Measurements from ENCODE around the gene MLLT3.

The MLLT3 gene

DNA sequence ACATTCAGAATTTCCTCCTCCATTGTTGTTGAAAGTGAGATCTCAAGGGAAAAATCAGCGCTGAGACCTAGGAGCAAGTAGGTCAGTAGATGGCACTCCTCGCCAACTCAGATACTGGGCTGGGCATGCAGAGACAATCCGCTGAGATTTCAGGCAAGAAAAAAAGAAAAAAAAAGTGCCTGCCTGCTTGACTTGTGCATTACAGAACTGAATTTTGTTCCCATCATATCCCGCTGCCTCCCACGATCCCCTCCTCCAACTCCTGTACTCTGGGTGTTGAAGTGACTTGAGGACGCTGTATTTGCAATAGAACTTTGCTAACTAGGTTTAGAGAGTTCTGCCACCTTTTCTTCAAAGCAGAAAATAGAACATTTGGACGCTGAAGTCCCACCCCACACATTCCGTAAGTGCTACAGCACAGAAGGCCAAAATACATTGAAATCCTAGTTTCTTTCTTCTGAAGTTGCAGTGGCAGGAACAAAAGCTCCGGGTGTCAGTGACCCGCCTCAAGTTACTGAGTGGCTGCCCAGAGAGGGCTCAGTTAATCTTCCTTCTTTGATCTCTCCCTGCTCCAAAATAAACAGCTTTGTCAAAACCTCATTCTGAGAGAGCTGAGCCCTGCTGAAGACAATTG is 265.8 kb downstream of the MLLT3 start:
- in situ Hi-C loops (cut with MboI; ENCODE audit: low sequenced_read_pairs): no loop called here

GRCh38 chr9:20355022-20355421 is 267.3 kb downstream of the MLLT3 start:
- in situ Hi-C loops (cut with MboI; ENCODE audit: low sequenced_read_pairs): no loop called here

DNA sequence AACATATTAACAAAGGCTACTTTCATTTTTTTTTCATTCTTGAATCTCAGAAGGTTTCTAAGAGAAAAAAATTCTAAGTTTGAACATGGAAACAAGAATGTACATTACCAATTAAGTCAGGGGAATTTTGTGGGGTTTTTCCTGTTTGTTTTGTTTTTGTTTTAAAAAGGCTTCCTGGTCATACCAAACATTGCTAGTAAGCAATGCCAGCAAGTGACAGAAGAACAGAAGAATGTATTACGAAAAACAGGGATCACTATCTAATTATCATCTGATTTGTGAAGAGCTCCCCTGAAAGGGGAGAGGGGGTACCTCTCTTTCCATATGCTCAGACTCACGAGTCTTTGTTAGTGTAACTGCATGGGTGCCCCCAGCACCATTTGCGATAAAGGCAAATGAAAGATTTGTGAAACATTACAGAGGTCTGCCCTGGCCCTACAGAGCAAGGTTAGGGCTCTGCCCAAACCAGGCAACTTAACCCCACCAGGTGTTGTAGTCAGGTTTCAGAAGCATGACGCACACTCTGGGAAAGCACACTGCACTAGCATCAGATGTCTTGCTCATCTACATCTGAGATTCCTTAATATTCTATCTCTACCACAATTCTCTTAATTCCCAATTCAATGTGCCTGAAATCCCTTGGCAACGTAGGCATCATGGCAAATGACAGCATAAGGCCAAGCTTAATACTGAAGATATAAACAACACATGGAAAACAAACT is 268.2 kb downstream of the MLLT3 start:
- in situ Hi-C loops (cut with MboI; ENCODE audit: low sequenced_read_pairs): no loop called here

- in situ Hi-C loops (cut with MboI; ENCODE audit: low sequenced_read_pairs): no loop called here
These were observed 268.8 kb downstream of the MLLT3 start for GRCh38 chr9:20353524-20353923.

DNA sequence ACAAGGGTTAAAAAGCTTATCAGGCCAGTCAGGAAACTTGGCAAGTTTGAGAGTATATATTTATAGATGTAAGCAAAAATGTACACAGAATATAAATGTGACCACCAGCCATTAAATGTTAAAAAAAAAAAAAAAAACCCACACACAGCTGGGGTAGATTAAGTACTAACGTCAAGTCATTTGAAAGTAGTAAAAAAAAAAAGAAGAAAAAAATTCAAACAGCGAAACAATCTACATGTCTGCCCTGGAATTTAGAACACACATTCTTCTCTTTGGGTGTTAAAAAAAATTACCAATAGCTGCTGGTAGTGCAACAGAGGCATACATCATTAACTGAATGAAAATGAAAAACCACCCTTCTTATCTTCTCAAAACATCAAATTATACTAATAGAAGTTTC is 269.7 kb downstream of the MLLT3 start:
- in situ Hi-C loops (cut with MboI; ENCODE audit: low sequenced_read_pairs): no loop called here

- in situ Hi-C loops (cut with MboI; ENCODE audit: low sequenced_read_pairs): no loop called here
These were observed 270.6 kb downstream of the MLLT3 start for GRCh38 chr9:20351715-20352114.

DNA sequence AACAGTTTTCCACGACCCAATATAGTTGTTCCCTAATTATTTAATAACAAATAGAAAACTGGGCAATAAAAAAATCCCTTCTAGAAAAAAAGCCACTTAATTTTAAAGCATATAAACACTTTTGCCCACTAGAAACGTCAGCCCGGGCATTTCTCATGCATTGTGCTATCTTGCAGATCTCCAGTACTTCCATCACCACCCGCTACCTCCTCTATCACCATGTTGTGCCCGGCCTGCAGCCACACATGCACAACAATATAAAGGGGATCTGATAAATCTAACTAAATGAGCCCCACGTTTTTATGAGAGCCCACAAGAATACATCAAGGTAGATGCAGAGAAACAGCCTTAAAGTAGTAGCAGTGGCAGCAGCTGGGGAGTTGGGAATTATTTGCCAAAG is 272.7 kb downstream of the MLLT3 start:
- in situ Hi-C loops (cut with MboI; ENCODE audit: low sequenced_read_pairs): no loop called here

- in situ Hi-C loops (cut with MboI; ENCODE audit: low sequenced_read_pairs): no loop called here
These were observed 279.0 kb downstream of the MLLT3 start for GRCh38 chr9:20343325-20343724.

DNA sequence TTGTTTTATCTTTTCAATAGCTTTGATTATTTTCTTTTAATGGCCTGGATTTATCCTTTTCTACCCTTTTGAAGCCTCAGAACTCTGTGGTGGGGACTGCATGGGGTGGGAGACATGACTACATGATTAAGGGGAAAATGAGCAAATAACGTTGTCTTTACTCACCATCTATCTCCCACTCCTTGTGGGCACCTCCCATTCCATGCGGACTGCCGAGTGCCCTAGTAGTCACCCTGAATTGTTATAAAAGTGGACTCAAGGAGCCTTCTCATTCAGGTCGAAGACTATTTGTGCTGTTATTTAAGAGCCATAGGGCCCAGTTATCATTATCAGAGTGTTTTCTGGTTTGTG is 281.8 kb downstream of the MLLT3 start:
- in situ Hi-C loops (cut with MboI; ENCODE audit: low sequenced_read_pairs): no loop called here

DNA sequence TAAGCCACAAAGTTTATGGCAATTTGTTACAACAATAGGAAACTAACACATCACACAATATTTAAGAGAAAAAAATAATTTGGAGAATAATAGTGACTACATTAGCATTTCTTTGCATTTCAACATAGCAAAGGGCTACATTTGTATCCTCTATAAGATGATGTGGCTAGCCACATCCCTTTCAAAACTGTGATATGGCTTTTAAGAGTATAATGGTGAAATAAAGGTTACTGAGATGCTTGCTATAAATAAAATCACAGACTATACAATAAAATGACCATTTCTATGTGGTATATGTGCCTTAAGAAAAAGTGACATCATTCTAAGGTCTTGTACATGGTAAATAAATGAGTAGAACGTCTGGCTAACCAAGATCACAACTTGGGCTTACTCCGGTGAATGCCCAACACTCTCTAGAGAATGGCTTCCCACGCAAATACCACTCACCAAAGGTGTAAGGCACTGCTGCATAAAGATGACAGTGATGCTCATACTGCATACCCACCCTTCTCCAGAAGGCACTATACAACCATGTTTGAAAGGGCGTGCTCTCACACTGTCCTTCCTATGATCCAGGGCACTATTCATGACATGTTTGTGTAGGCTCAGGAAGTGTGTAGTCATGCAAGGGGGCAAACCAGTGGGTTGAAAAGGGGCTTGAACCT is 286.5 kb downstream of the MLLT3 start:
- in situ Hi-C loops (cut with MboI; ENCODE audit: low sequenced_read_pairs): no loop called here

- in situ Hi-C loops (cut with MboI; ENCODE audit: low sequenced_read_pairs): no loop called here
These were observed 288.3 kb downstream of the MLLT3 start for GRCh38 chr9:20333991-20334390.

- in situ Hi-C loops (cut with MboI; ENCODE audit: low sequenced_read_pairs): no loop called here
These were observed 291.1 kb downstream of the MLLT3 start for GRCh38 chr9:20331095-20331685.

DNA sequence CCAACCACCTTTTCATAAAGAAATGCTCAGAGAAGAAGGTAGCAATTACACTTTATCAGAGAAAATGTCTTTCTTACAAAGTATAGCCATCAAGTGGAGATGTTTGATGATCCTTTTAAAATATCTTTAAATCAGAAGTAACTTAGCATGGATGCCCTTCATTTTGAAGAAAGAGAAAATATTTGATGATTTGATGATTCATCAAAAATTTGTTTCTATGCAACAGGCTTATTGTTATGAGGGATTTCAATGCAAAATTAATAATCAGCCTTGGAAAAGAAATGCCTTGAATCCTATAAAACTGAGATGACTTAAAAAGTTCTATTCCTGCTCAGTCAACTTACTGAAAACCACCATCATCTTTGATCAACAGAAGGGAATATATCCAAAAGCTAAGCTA is 291.6 kb downstream of the MLLT3 start:
- in situ Hi-C loops (cut with MboI; ENCODE audit: low sequenced_read_pairs): no loop called here

GRCh38 chr9:20326516-20326915 is 295.8 kb downstream of the MLLT3 start:
- in situ Hi-C loops (cut with MboI; ENCODE audit: low sequenced_read_pairs): no loop called here

DNA sequence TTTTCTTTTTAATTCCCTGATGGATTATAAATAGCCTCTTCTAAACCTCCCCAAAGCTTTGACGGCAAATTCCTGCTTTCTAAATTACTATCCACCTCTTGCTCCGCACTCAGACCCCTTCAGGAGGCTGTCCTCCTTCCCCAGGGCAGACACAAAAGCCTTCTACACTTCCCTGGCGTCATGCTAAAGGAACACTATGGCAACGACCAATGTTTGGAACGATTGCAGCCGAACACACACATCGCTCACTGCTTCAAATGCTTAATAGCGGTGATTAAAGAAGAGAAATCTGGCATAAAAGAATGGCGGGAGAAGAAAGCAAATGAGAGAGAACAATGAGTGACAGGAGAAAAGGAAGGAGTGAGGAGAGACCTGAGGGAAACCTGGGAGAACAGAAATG is 297.3 kb downstream of the MLLT3 start:
- in situ Hi-C loops (cut with MboI; ENCODE audit: low sequenced_read_pairs): no loop called here

- in situ Hi-C loops (cut with MboI; ENCODE audit: low sequenced_read_pairs): no loop called here
These were observed 300.1 kb downstream of the MLLT3 start for GRCh38 chr9:20322212-20322611.

DNA sequence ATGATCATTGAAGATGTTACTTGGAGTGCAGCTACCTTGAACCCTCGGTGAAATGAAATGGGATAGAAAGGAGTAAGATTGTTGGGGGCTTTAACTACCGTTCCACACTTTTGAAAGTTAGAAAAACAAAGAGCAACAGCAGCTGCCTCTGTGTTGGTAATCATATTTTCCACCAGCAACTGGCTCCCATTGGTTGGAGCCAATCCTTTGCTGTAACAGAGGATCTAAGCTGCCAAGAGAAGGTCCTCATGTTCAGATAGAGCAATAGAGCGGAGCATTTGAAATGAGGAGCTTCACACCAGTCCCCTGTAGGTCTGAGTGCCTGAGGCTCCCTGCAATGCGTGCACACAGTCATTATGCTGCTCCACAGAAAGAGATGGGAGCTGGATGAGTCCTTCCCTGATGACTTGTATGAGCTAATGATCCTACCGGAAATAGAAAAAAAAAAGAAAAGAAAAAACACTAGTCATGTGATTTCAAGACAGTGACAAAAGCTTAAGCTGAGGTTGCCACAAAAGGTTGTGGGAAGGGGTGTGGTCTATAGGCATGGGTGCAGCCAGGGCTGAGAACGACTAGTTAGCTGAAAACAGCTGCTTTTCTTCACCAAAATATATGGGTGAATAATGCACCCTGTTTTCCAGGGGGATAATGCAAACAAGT is 300.7 kb downstream of the MLLT3 start:
- in situ Hi-C loops (cut with MboI; ENCODE audit: low sequenced_read_pairs): no loop called here

GRCh38 chr9:20320921-20321320 is 301.4 kb downstream of the MLLT3 start:
- in situ Hi-C loops (cut with MboI; ENCODE audit: low sequenced_read_pairs): no loop called here

DNA sequence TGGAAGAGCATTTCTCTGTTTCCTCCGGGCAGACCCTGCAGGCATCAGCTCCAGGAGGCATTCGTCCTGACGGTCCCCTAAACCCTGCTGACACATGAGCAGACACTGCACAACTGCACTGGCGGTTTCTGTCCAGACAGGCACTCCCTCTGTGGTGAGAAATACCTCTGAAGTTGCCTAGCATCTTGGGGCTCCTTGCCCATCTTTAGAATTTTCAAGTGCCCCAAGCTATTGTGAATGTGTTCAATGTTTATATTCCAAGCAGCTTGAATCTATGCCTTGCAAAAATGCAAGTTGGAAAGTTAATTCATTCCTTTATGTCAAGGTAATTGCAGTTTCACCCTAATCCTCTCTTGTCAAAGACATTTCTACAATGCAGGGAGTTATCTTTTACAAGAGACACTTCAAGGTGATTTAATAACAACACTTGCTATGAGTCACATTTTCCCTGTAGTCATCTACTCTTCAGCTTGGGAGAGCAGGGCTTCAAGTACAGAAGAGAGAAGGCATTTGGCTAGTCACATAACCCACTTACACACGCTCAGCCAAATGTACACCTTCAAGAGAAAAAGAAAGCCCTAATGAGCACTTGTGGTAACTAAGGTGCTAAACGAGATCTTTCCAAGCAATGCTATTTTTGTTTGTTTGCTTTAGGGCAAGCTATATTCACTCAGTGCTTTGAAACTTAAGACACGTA is 302.5 kb downstream of the MLLT3 start:
- in situ Hi-C loops (cut with MboI; ENCODE audit: low sequenced_read_pairs): no loop called here

DNA sequence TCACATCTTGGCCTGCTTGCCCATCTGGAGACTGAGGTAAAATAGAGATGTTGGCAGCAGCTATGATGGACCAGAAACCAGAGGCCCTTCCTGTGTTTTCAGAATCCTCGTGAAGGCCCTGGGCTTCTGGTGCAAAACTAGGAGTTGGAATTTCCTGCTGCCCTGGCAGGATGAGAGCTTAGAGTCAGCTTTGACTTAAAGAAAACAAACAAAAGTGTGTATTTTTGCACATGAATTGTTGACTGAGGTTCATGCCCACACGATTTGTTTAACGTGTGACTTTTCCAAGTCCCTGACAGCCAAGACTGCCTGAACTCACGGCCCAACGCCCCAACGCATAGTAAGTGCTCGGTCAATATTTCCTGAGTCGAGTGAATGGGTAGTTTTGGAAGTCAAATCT is 303.1 kb downstream of the MLLT3 start:
- in situ Hi-C loops (cut with MboI; ENCODE audit: low sequenced_read_pairs): no loop called here

DNA sequence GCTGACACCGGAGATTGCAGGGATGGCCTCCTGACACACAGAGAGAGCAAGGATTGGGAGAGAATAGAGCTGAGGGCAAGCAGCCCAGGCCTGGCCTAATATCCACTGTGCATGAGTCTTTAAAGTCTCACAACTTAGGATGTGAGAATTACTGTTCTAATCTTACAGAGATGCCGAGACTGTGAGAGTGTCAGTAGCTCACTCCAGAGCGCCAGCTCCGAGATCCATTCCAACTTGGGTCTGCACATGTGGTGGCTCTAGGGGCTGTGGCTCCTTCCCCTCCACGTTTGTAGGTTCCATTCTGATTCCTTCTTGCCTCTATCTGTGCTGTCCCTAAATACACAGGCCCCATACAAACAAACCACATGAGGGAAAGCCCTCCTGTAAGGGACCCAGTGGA is 304.6 kb downstream of the MLLT3 start:
- in situ Hi-C loops (cut with MboI; ENCODE audit: low sequenced_read_pairs): no loop called here
